Non-pigmented ciliary epithelial cell (primary cell): ENCODE measurements around the gene ANKRD29.

Experiments used
- DNase-seq: peaks from one replicate; pipeline ENCODE4 v3.0.0-alpha.2; 2010; ENCODE audit warnings: low read depth

The ANKRD29 gene

DNA sequence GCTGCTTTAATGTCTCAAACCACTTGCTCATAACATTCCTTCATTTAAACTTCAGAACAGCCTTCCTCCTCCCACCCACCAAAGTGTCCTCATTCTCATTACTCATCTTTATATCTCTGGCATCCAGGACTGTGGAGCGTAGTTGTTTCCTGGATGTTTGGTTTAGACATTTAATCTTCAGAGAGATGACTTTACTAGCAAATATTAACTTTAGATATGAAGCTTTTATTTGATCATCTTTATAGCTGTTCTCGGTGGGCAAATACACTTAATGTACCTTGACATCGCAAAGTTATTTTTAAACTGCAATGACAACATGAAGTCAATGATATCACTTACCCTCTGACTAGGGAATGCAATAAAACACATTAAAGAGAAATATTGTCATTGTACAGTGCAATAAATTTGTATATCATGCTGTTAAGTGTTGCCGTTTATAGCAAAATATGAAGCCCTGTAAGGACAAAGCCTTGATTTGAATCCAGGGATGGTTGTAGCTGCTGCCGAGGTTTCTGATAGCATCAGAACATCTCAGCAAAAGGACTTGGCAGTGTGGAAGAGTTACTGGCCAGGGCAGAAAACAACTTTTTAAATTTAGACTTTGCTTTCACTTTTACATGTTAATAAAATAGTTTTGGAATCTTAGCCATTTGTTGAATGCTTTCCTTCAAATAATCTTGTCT lies 21.9 kb upstream of the ANKRD29 start:
- DNase-seq: peak; percentile 40

DNA sequence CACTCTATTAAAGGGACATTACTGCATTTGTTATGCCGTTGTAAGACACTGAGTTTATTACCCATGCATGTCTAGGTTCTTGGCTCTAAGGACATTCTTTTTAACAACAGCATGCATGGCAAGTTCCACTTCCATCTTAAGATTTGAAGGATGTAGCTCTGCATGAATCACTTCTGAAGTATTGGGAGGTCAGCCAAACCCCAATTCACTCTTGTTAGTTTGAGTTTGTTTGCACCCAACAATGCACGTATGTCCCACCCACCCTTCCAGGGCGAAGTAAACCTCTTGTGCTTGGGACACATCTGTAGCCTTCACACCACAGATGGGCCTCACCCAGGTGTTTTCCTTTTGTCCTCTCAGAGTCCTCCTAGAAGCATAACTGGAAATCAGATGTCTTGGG lies 21.0 kb upstream of the ANKRD29 start:
- DNase-seq: peak; percentile 13

DNA sequence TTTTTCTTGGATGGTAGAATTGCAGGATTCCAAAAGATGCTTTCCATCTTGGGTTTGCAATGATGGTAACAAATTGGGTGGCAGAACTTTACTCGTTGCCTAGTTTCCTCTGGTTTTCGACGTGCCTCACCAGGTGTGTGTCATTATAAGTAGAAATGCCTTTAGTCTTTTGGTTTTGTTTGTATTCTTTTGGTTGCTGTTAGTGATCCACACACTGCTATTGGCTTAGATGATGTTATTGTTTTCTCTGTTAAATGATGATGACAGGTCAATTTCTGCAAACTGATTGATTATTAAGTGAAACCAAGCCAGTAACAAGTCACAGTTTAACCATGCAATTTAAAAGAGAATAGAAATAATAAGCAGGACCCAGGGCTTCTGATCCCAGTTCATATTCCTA lies 20.4 kb upstream of the ANKRD29 start:
- DNase-seq: no peak

DNA sequence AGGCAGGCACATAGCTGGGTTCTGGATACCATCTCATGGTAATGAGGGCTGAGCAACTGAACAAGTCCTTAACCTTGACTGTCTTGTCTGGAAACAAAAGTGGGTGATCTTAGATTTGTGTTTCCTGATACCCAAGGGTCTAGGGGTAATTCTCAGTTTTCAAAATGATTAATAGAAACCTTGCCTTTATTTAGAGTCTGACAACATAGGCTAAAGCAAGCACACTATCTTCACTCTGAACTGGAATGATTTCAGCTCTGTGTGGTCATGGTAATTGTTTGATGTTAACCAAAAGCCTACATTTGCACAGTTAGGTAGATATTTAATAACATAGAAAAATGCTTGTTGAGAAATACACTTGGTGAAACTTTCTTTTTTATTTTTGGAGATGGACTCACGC lies 19.8 kb upstream of the ANKRD29 start:
- no peak for DNase-seq

DNA sequence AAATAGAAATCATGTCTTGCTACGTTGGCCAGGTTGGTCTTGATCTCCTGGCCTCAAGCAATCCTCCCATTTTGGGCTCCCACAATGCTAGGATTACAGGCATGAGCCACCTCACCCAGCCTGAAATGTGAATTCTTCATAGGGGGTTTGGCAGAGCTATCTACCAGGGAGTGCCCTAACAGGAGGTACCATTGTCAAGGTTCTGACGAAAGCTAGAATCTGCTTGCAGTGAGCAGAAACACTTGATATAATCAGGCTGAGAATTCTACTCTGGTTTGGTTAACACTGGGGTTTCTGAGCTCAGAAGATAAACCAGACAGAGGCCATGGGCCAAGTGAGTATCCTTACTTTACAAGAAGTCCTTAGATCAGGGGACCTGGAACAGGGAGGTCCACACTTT lies 19.3 kb upstream of the ANKRD29 start:
- no peak for DNase-seq

DNA sequence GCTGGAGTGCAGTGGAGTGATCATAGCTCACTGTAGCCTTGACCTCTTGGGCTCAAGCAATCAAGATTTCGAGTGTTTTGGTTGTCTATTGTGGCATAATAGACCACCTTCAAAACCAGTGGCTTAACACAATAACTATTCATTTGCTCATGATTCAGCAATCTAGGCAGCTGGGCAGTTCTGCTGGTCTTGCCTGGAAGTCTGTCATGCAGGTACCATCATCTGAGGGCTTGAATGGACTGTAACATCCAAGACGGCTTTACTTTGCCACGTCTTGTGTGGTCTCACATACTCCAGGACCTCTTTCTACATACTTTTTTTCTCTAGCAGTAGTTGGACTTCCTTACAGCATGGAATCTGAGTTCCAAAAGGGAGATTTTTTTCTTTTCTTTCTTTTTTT lies 13.2 kb upstream of the ANKRD29 start:
- no peak for DNase-seq

DNA sequence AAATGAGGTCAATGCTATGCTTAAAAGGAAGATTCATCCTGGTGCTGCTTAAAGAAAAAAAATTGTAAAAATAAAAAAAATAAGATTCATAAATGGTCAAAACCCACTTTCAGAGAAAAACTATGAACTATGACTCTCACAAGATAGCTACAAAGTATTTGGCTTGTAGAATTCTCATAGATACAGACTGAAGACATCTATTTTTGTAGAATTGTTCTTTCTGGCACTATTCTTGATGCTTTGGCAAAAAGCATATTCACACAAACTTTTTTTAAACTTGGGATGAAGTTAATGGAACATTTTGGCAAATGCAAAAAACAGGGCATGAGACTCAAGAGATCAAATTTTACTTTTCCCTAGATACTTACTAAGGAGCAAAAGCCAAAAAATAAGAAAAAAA lies 12.5 kb upstream of the ANKRD29 start:
- no peak for DNase-seq

DNA sequence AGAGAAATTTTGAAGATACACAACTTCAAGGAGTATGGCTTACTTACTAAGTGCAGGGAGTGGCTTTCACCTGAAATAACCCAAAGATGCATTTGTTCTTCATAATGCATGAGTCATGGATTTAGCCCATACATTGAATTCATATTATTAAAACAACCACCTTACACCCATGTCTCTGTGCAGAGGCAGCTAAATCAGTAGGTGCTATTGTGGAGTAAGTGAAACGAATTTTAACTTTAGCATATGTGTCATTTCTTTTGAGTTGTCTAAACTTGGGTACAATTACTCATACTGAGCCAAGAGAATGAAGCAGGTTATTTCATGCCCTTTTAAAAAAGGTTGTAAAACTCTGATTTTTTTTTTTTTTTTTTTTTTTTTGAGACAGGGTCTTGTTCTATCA lies 11.0 kb upstream of the ANKRD29 start:
- no peak for DNase-seq

DNA sequence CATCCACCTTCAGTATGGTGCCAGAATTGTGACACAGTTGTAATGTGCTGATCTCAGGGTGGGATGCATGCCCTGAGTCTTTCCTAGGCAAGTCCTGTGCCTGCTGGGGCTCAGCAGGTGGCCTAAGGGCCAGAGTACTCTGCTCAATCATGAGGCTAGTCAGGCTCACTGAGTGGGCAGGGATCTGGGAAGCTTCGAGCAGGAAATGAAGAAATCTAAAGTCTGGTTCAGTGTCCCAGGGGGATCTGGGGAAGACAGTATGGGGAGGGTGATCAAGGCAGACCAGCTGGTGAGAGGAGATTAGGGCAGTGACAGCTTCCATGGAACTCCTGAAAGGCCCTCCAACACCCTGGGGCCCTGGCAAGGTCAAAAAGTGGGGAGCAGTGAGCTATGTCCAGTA lies 8.9 kb upstream of the ANKRD29 start:
- no peak for DNase-seq

DNA sequence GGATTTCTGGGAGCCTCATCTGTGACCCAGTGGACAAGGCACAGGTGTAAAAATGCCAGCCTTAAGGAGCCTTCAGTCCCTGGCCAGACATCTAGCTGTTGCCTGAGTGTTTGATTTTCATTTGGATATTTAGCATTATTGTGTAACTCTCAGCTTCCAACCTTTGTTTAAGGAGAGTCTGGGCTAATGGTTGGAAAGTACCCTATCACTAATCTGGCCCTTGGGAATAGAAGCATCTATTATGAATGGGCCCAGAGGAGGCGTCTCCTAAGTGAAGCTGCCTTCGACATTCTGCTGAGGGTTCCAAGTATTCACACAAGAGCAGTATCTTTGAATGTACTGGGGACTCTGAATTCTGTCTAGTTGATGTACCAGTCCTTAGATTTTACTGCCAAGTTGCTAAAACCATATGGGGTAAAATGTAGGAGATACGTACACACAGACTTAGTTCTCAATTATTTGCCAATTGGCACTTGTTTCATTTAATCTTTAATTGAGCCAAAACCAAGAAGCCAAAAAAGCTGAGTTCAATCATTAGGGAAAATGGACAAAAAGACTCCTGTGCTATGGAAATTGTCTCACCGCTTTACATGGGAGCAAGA lies 7.2 kb upstream of the ANKRD29 start:
- no peak for DNase-seq

DNA sequence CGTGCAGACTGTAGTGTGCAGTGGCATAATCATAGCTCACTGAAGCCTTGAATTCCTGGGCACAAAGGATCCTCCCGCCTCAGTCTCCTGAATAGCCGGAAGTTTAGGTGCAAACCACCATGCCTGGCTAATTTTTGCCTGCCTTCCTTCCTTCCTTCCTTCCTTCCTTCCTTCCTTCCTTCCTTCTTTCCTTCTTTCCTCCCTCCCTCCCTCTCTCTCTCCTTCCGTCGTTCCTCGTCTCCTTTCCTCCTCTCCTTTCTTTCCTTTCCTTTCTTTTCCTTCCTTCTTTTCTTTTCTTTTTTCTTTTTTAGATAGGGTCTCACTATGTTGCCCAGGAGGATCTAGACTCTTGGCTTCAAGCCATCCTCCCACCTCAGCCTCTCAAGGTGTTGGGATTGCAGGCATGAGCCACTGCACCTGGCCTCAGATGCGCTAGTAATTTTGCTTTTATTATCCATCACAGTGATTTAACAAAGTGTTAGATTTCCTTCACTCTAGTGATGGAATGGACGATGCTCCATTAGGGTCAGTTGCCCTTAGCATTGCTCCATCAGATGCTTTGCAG lies 6.6 kb upstream of the ANKRD29 start:
- DNase-seq: no peak

DNA sequence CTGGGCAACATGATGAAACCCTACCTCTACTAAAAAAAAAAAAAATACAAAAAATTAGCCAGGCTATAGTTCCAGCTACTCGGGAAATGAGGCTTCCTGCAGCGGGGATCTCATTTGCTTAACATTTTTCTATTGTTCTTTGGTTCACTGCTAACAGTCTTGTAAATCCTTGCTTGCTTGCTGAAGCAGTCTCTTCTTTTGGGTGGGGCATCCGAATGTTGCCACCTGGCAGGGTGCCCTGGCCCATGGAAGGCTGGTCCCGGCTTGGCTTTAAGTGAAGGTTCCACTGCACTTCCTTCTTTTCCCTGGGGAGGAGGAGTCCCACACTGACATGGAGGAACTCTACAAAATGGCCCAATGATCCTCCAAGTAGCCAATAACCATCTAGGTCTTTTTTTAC lies 6.0 kb upstream of the ANKRD29 start:
- no peak for DNase-seq

DNA sequence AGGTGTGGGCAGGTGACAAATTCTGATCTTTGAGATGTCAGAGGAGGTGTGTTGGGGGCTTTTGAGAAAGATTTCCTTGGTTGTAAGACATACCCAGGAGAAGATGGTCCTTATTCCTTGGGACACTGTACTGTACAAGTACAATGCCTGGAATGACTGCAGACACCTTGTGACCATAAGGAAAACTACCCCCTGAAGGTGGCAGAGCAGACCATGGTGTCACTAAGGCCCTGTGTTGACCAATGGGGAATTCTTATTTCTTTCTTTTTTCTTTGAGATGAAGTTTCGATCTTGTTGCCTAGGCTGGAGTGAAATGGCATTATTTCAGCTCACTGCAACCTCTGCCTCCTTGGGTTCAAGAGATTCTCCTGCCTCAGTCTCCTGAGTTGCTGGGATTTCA lies 4.4 kb upstream of the ANKRD29 start:
- no peak for DNase-seq

DNA sequence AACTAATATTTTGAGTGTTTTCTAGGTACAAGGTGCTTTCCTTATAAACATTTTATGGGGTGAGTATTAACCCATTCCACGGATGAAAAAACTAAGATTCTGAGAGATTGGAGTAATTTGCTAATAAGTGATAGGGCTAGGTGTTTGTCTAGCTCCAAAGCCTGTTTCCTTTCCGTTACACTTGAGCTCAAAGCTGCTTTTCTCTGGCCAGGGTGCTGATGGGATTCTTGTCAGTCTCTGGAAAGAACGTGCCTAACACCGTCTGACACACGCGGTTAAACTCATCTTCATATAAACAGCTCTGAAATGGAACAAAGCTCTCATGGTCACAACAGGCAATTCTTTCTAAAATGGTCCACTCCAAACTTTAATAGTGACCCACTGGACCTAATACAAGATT lies 2.0 kb upstream of the ANKRD29 start:
- no peak for DNase-seq

DNA sequence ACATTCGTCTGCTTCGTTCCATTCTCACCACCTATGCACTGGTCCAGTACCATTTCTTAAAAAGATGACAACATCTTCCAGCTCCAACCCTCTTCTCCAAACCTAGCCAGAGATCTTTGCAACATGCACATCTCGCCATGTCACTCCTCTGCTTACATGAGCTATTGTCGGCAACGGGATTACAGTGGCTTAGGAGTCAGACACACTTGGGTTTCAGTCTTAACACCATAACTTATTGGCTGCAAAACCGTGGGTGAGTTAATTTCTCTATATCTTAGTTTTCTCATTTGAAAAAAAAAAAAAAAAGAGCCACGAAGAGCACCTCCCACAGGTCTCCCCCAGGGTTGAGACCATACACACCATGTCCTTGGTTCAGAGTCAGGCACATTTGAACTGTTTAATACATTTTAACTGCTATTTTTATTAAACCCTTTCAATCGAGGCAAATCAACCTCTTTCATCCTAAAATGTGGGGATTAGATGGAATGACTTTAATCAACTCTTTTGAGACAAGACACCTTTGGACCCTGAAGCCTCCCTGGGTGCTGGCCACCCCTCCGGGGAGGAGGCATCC lies 889 bp downstream of the ANKRD29 start:
- DNase-seq: no peak

DNA sequence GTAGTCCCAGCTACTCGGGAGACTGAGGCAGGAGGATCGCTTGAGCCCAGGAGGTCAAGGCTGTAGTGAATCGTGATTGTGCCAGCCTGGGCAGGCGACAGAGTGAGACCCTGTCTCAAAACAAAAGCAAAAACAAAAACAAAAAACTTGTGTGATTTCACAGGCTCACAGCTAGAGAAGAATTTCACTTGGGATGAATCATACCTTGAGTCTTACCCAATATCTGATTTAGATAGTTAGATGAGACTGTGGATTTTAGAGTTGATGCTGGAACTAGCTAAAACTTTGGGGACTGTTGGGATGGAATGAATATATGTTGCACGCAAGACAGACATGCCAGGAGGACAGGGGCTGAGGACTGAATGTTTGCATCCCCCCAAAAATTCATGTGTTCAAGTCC lies 4.4 kb downstream of the ANKRD29 start:
- DNase-seq: no peak

DNA sequence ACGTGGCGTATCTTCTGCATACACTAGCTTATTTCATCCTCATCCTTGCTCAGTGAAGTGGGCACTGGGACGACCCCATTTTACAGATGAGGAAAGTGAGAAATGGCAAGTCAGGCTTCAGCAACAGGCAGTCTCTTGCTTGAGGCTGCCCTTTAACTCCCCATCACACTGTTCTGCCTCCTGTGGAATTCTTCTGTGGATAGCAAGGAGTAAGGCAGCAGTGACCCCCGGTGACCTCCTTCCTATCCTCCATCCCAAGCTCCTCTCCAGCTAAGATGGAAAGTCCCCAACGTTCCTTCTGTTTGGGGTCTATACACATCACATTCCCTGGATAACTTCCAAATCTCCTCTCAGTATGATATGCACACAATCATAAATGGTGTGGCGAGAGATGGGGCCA lies 10.5 kb downstream of the ANKRD29 start:
- DNase-seq: no peak

DNA sequence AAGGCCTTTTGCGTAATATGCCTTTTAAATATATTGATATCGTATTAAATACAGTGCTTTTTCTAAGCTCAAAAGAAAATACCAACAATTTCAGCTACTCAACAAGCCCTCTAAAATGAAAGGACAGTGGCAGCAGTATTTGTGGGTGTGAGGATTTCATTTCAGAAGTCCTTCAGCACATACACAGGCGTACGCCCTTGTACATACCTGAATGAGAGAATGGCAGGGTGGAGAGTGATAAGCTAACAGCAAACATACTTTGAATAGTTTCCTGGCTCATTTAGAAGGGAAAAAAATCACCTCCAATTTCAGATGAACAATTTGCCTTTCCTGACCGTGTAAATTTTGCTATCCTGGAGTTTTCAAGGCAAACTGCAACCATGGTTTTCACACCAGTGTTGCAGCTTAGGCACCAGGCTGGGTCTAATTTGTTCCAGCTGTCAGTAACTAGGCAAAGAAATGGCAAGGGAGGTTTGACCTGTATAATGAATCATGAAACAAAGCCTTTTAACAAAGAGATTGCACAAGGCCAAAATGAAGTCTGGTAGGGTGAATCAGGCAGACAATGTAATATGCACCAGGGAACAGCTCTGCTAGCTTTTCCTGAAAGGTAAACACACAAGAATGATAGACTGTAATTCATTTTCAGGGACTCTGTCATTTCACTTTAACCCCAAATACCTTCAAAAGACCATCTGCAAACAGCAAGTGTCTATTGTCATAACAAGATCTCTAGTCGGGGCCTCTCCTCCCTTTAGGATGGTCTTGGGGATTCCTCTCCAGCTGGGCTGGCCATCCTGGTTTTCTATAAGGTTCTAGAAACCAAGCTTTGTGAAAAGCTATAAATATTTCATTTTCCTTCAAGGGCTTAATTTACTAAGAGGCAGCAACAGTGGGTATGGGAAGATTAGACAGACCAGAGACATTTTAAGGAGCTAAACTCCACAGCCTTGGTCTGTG lies 11.5 kb downstream of the ANKRD29 start:
- peak; percentile 65 for DNase-seq

DNA sequence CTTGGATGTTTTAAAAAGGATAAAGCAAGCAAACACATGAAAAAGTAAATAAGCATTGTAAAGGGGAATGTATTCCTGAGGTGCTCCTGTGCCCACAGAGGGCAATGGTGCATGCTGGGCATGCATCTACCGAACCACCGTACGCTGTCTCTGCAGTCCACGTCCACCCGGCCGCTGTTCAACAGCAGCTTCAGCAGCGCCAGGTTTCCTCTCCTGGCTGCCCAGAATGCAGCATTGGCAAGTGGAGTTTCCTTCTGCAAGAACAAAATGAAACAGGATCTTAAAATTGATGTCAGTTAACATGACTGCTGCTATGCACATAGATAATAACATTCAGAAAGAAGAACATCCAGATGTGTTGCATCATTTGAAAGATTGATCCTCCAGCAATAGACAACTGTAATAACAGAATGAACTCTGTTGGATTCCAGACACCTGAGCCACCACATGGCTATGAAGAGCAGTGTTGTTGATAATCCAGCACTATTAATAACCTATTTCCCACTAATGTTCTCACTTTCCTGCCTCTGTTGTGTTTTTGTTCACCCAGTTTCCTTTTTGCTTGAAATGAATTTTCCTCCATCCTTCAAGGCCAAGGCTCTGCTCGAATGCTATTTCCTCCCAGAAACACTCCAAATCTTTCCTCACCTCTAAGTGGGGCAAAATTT lies 13.6 kb downstream of the ANKRD29 start:
- DNase-seq: no peak

DNA sequence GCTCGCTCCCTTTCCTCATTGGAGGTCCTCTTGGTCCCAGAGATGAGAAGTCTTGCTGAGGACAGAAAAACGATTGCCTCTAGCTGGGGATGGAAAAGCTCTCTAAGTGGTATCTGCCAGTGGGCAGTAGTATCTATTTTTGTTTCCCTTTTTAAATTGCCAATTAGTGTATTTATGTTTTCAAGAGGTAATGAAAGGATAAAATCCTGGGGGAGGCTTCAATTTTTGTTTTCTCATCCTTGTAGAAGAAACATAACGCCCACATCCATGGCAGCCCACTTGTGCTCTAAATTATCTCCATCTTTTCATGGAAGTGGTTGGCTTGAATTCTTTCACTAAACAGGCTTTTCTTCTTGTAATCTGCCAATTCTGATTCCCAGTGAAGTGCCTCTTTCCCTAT lies 14.3 kb downstream of the ANKRD29 start:
- no peak for DNase-seq

DNA sequence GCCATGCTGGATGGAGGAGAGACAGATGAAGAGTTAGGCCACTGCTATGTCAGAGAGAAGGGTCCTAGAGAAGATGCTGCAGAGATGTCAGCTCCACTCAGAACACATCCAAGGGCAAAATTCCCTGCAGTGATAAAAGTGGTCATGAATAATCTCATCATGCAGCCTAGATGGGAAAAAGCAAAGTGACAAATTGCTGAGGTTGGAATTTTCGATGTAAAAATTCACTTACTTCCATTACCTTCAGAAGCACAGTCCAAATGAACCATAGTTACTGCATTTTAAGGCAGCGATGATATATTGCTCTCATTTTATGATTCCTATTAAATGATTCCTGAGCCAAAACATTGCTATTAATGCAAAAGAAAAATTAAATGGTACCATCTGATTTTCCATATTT lies 16.4 kb downstream of the ANKRD29 start:
- no peak for DNase-seq
